DND-41 (cell line): ENCODE measurements around the gene TRIM41.

Source experiments
- ATAC-seq: fragments of 200-7000 bp; cut with Tn5 transposase; 3 replicates; pipeline ENCODE4 v1.9.1; 2021; ENCODE audit warnings: low read depth; ENCODE audit not compliant: insufficient read depth
- DNase-seq: peaks from one replicate; pipeline ENCODE4 v3.0.0-alpha.2; 2020
- H2AFZ ChIP-seq: 2 replicates; pipeline ENCODE4 v1.6.0; 2012; ENCODE audit warnings: low read depth, low read length
- H3K27ac ChIP-seq: 2 replicates; pipeline ENCODE4 v1.5.1; 2012; ENCODE audit warnings: low read length, inconsistent platforms
- H3K27me3 ChIP-seq: fragments of 200-600 bp; sonication (generic); 2 replicates; pipeline ENCODE4 v1.6.0; 2012; ENCODE audit warnings: low read length, mild to moderate bottlenecking, inconsistent platforms; ENCODE audit not compliant: insufficient read depth, poor library complexity
- H3K36me3 ChIP-seq: 2 replicates; pipeline ENCODE4 v1.5.1; 2012; ENCODE audit warnings: low read length, inconsistent platforms; ENCODE audit not compliant: insufficient read depth
- H3K4me1 ChIP-seq: 2 replicates; pipeline ENCODE4 v1.5.1; 2012; ENCODE audit warnings: mild to moderate bottlenecking, low read length; ENCODE audit not compliant: insufficient read depth
- H3K4me2 ChIP-seq: 2 replicates; pipeline ENCODE4 v1.6.0; 2012; ENCODE audit warnings: mild to moderate bottlenecking, moderate library complexity, low read length, inconsistent platforms; ENCODE audit not compliant: insufficient read depth
- H3K4me3 ChIP-seq, 2 experiments: fragments of 200-600 bp in 1 of 2; shearing (Covaris generic) in 1 of 2; 2 replicates each; pipeline ENCODE4 v1.5.1; 2012 to 2016; ENCODE audit warnings: inconsistent platforms in 2 of 2, low read length in 2 of 2, mild to moderate bottlenecking in 2 of 2, low read depth in 1 of 2, moderate library complexity in 1 of 2
- H3K79me2 ChIP-seq: 2 replicates; pipeline ENCODE4 v1.6.0; 2012; ENCODE audit warnings: low read length, inconsistent platforms; ENCODE audit not compliant: insufficient read depth
- H3K9ac ChIP-seq: 2 replicates; pipeline ENCODE4 v1.6.0; 2012; ENCODE audit warnings: low read depth, mild to moderate bottlenecking, inconsistent platforms, low read length, moderate library complexity
- H3K9me3 ChIP-seq: 2 replicates; pipeline ENCODE4 v1.5.1; 2012; ENCODE audit warnings: low read length, moderate library complexity, mild to moderate bottlenecking, inconsistent platforms; ENCODE audit not compliant: insufficient read depth, severe bottlenecking
- H4K20me1 ChIP-seq: 2 replicates; pipeline ENCODE4 v1.6.0; 2012; ENCODE audit warnings: low read length; ENCODE audit not compliant: insufficient read depth
- EZH2 ChIP-seq: IDR thresholded peaks from 3 replicates; pipeline ENCODE4 v1.6.1; 2012; ENCODE audit warnings: borderline replicate concordance, low read depth, mild to moderate bottlenecking, moderate library complexity, low read length, inconsistent platforms; ENCODE audit not compliant: severe bottlenecking
- TF ChIP-seq, protein P1 (sequence below): IDR thresholded peaks from 2 replicates; pipeline ENCODE4 v1.5.1; 2012; ENCODE audit warnings: borderline replicate concordance, low read length, moderate library complexity, mild to moderate bottlenecking; ENCODE audit not compliant: poor library complexity, severe bottlenecking; ENCODE audit errors: extremely low read depth

Gene TRIM41

DNA sequence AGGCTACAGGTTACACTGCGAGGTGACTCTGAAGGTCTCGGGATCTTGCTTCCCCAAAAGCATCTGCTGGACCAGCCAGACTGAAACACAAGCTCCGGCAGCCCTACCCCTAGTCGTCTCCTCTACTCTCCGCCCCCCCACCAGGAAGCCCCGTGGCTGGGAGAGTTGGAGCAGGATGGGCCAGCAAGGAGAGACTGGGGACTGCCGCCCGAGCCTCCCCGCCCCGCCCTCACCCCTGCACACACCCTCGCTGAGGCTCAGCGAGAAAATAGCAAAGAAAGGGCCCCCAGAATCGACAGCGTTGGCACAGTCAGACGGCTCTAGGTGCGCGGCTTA is 19.3 kb upstream of the TRIM41 start:
- Histone ChIP-seq H3K27ac (no peak overlapping the region), H3K36me3 (no peaks in the 10 kb centered on the region), H3K4me1 (peaks cover 49% of the 10 kb centered on the region), H2AFZ (peak overlapping the region; percentile 62), H3K27me3 (peaks cover 38% of the 10 kb centered on the region), H3K4me2 (peak overlapping the region; percentile 73), H3K4me3 (peak overlapping the region in 1 of 2 experiments; percentile 64; a peak in 2 of 4 replicates), H3K9me3 (no peaks in the 10 kb centered on the region), H3K9ac (peak overlapping the region; percentile 58), H4K20me1 (0 out of 2 replicates have a peak, but pooled peaks cover 3% of the 10 kb centered on the region), H3K79me2 (no peaks in the 10 kb centered on the region)
- peak; percentile 7; the same call in 1 of the 3 replicates for ATAC-seq
- TF ChIP-seq, protein P1, sequence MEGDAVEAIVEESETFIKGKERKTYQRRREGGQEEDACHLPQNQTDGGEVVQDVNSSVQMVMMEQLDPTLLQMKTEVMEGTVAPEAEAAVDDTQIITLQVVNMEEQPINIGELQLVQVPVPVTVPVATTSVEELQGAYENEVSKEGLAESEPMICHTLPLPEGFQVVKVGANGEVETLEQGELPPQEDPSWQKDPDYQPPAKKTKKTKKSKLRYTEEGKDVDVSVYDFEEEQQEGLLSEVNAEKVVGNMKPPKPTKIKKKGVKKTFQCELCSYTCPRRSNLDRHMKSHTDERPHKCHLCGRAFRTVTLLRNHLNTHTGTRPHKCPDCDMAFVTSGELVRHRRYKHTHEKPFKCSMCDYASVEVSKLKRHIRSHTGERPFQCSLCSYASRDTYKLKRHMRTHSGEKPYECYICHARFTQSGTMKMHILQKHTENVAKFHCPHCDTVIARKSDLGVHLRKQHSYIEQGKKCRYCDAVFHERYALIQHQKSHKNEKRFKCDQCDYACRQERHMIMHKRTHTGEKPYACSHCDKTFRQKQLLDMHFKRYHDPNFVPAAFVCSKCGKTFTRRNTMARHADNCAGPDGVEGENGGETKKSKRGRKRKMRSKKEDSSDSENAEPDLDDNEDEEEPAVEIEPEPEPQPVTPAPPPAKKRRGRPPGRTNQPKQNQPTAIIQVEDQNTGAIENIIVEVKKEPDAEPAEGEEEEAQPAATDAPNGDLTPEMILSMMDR, result no peak
- TF ChIP-seq EZH2, result no peak
- no peak for DNase-seq

DNA sequence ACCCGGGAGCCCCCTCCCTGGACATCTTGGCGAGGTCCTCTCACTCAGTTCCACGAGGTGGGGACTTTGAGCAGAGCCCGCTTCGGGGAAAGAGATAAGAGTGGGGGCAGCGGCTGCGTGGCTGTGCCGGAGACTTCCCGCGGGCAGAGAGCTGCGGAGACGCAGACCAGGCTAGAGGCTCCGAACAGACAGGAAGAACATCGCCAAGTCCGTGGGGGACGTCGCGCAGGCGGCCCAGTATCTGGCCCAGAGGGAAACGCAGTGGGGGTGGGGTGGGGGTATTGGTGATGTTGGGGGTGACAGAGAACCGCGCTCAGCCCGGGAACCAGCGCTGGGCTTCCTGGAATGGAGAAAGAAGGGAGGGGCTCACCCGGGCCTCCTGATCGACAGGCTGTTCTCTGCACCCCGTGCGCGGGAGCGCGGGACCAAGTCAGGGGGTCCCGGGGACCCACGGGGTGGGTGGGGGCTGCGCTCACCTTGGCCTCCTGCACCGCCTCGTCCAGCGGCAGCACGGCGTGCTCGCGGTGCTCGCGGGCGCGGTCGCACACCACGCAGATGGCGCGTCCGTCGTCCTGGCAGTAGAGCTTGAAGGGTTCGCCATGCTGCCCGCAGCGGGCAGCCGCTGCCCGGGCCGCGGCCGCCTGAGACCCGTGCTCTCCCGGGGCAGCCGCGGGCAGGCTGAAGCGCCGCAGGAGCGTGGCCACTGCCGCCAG is 18.8 kb upstream of the TRIM41 start:
- no peaks in the 10 kb centered on the region for H3K36me3 ChIP-seq
- H3K9me3 ChIP-seq, result no peaks in the 10 kb centered on the region
- H4K20me1 ChIP-seq, result 0 out of 2 replicates have a peak, but pooled peaks cover 3% of the 10 kb centered on the region
- H2AFZ ChIP-seq, result peak overlapping the region; percentile 62
- peak; percentile 4; the same call in 1 of the 3 replicates for ATAC-seq
- H3K79me2 ChIP-seq, result no peaks in the 10 kb centered on the region
- no peak for DNase-seq
- H3K9ac ChIP-seq, result peak overlapping the region; percentile 58
- H3K27ac ChIP-seq, result no peak overlapping the region
- peaks cover 38% of the 10 kb centered on the region for H3K27me3 ChIP-seq
- H3K4me2 ChIP-seq, result peak overlapping the region; percentile 73
- peak overlapping the region in 1 of 2 experiments; percentile 64; a peak in 2 of 4 replicates for H3K4me3 ChIP-seq
- TF ChIP-seq, protein P1, result no peak
- TF ChIP-seq EZH2, result no peak
- peaks cover 49% of the 10 kb centered on the region for H3K4me1 ChIP-seq

DNA sequence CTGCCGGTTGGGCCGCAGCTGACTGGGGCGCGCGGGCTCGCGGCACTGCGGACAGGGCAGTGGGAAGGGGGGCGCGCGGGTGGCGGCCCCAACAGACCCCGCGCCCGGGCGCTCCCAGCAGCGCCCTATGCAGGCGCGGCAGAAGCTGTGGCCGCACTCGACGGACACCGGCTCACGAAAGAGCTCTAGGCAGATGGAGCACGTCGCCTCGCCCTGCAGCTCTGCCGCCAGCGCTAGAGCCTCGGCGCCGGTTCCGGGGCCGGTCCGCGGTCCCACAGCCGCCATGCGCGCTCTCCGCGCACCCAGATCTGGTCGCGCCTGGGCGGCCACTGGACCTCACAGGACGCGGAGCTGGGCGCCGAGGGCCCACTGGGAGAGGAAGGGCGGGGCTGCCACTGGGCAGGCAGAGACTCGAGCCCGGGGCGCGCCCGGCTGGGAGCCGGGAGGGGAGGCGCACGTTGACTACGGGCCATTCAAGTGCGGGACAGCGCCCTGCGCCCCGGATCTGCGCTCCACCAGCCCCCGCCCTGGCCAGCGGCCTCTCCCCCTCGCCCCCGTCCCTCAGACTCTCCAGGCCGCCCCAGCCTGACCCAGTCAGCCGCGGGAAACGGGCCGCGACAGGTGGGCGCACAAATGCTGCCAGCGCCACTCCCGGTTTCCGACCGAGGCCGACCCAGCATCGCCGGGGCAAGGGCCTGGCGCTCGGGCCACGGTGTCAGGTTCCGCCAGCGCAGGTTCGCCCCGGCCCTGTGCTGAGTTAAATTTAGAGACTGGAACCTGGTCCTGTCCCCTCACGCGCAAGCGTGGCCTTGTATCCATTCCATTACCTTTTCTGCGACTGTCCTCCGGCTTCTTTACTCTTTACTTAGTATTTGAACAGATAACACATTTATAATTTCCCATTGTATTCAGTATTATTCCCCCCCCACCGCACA is 18.0 kb upstream of the TRIM41 start, which contains the start of gene TRIM7:
TSS of gene TRIM7 (minus strand) at position 371 of the 935 bp plus-strand sequence. CDS start at position 285, 86 bp downstream.
- H3K27ac ChIP-seq, result no peak within 1 kb of the TSS
- 0 out of 2 replicates have a peak, but pooled peaks cover 3% of the 10 kb centered on the region for H4K20me1 ChIP-seq
- peak; percentile 82 for TF ChIP-seq EZH2
- TF ChIP-seq, protein P1, result no peak
- no peaks in the 10 kb centered on the region for H3K9me3 ChIP-seq
- H3K79me2 ChIP-seq, result no peaks in the 10 kb centered on the region
- no peak for ATAC-seq
- peaks cover 38% of the 10 kb centered on the region for H3K27me3 ChIP-seq
- DNase-seq, result no peak
- H3K36me3 ChIP-seq, result no peaks in the 10 kb centered on the region
- H3K4me3 ChIP-seq, result peak within 1 kb of the TSS; percentile 8 to 64; a peak in 3 of 4 replicates
- peak within 1 kb of the TSS; percentile 73 for H3K4me2 ChIP-seq
- peaks cover 49% of the 10 kb centered on the region for H3K4me1 ChIP-seq
- H3K9ac ChIP-seq, result peak within 1 kb of the TSS; percentile 58
- H2AFZ ChIP-seq, result peak within 1 kb of the TSS; percentile 62
